NCI-H510A treated with DMSO at 0.1 percent for 48 hours (cell line): ENCODE results near the gene WWOX.

Source experiments
- DNase-seq: peaks from one replicate; lab custom pipeline; 2025; lab: John Stamatoyannopoulos, UW

The WWOX gene

GRCh38 chr16:78768718-78769117, 669.3 kb downstream of the WWOX start:
- no peak for DNase-seq

GRCh38 chr16:78770353-78771091, 671.1 kb downstream of the WWOX start:
- DNase-seq: no peak

GRCh38 chr16:78773291-78773702, 673.8 kb downstream of the WWOX start:
- no peak for DNase-seq

- no peak for DNase-seq
These were observed 674.3 kb downstream of the WWOX start for GRCh38 chr16:78773706-78774105.

- no peak for DNase-seq
These were observed 675.7 kb downstream of the WWOX start for GRCh38 chr16:78775161-78775561.

GRCh38 chr16:78778101-78779004, 678.9 kb downstream of the WWOX start:
- peak; percentile 8 for DNase-seq

- no peak for DNase-seq
These were observed 681.4 kb downstream of the WWOX start for GRCh38 chr16:78780808-78781207.

- DNase-seq: no peak
These were observed 683.1 kb downstream of the WWOX start for GRCh38 chr16:78782572-78782971.

GRCh38 chr16:78783570-78784079, 684.2 kb downstream of the WWOX start:
- DNase-seq: no peak

GRCh38 chr16:78784771-78785170, 685.3 kb downstream of the WWOX start:
- no peak for DNase-seq

GRCh38 chr16:78785218-78785617, 685.8 kb downstream of the WWOX start:
- DNase-seq: no peak

- DNase-seq: no peak
These were observed 687.2 kb downstream of the WWOX start for GRCh38 chr16:78786635-78787034.

GRCh38 chr16:78788276-78788675, 688.8 kb downstream of the WWOX start:
- DNase-seq: no peak

GRCh38 chr16:78788696-78789095, 689.2 kb downstream of the WWOX start:
- DNase-seq: no peak

- DNase-seq: no peak
These were observed 690.1 kb downstream of the WWOX start for GRCh38 chr16:78789561-78789960.

GRCh38 chr16:78791011-78791410, 691.6 kb downstream of the WWOX start:
- no peak for DNase-seq

GRCh38 chr16:78791926-78792325, 692.5 kb downstream of the WWOX start:
- no peak for DNase-seq

- DNase-seq: no peak
These were observed 693.5 kb downstream of the WWOX start for GRCh38 chr16:78792952-78793351.

- no peak for DNase-seq
These were observed 695.3 kb downstream of the WWOX start for GRCh38 chr16:78794581-78795250.

GRCh38 chr16:78795433-78795832, 696.0 kb downstream of the WWOX start:
- DNase-seq: no peak

GRCh38 chr16:78796221-78796866, 696.9 kb downstream of the WWOX start:
- no peak for DNase-seq

GRCh38 chr16:78799429-78799828, 700.0 kb downstream of the WWOX start:
- no peak for DNase-seq
